ENCODE data around the gene PPP2R2D.

Gene PPP2R2D

GRCh38 chr10:131900350-131901152 lies at the start of gene PPP2R2D:
Gene PPP2R2D (plus strand): TSS chr10:131901008. CDS start chr10:131901149, 141 bp downstream.
- peak; percentile 79 to 85 for DNase-seq

GRCh38 chr10:131851346-131851745 lies 49.5 kb upstream of the PPP2R2D start:
- no peak for DNase-seq

- DNase-seq, result no peak
Observed at GRCh38 chr10:131852176-131852822, 48.5 kb upstream of the PPP2R2D start.

- DNase-seq, result no peak
Observed at GRCh38 chr10:131852823-131853609, 47.8 kb upstream of the PPP2R2D start.

- DNase-seq, result no peak
Observed at GRCh38 chr10:131853610-131853964, 47.2 kb upstream of the PPP2R2D start.

GRCh38 chr10:131854579-131855335 lies 46.1 kb upstream of the PPP2R2D start:
- no peak for DNase-seq

- no peak for DNase-seq
Observed at GRCh38 chr10:131855461-131856401, 45.1 kb upstream of the PPP2R2D start.

- DNase-seq, result no peak
Observed at GRCh38 chr10:131856441-131857094, 44.2 kb upstream of the PPP2R2D start.

- no peak for DNase-seq
Observed at GRCh38 chr10:131857156-131858117, 43.4 kb upstream of the PPP2R2D start.

- no peak for DNase-seq
Observed at GRCh38 chr10:131858118-131858515, 42.7 kb upstream of the PPP2R2D start.

- DNase-seq, result no peak
Observed at GRCh38 chr10:131858583-131859340, 42.0 kb upstream of the PPP2R2D start.

GRCh38 chr10:131859341-131860020 lies 41.3 kb upstream of the PPP2R2D start:
- DNase-seq, result no peak

GRCh38 chr10:131860311-131860710 lies 40.5 kb upstream of the PPP2R2D start:
- DNase-seq, result no peak

GRCh38 chr10:131860806-131861440 lies 39.9 kb upstream of the PPP2R2D start:
- no peak for DNase-seq

- DNase-seq, result no peak
Observed at GRCh38 chr10:131862548-131862947, 38.3 kb upstream of the PPP2R2D start.

- no peak for DNase-seq
Observed at GRCh38 chr10:131865223-131865917, 35.4 kb upstream of the PPP2R2D start.

- DNase-seq, result no peak
Observed at GRCh38 chr10:131866673-131867072, 34.1 kb upstream of the PPP2R2D start.

Data from NCI-H1930 (cell line).